ENCODE measurements around the gene SHISAL2A. TPM values are rescaled to one million over a fixed set of nuclear protein-coding genes. Genes with fewer than 3 reads are reported as not detected.

SHISAL2A gene
- total RNA-seq, 2 experiments from 2014 or later, result 25.9 to 28.4 TPM

GRCh38 chr1:52623812-52624211 is 9.2 kb upstream of the SHISAL2A start:
- Histone ChIP-seq H3K4me3 (ENCODE audit: low read length) (no peak overlapping the region), H3K4me1 (ENCODE audit: insufficient read depth, low read length) (peaks cover 3% of the 10 kb centered on the region), H3K27me3 (ENCODE audit: control insufficient read depth in 1 of 2, insufficient read depth in 2 of 2, low read length in 2 of 2) (no peaks in the 10 kb centered on the region), H3K27ac (ENCODE audit: low read depth in 1 of 2, low read length in 2 of 2) (no peak overlapping the region), H3K9me3 (ENCODE audit: control insufficient read depth in 1 of 2, insufficient read depth in 1 of 2, low read length in 2 of 2) (peaks cover 0 to 11% of the 10 kb centered on the region in 2 experiments), H3K36me3 (ENCODE audit: insufficient read depth, low read length) (no peaks in the 10 kb centered on the region)
- H3K9me3 Mint-ChIP-seq, result no peaks in the 10 kb centered on the region
- ChIA-PET POLR2A (no interaction called here), CTCF (no interaction called here)
- peaks cover 17% of the 10 kb centered on the region for H3K4me1 Mint-ChIP-seq (ENCODE audit: low read depth)
- no peaks in the 10 kb centered on the region for H3K27me3 Mint-ChIP-seq
- H3K4me3 Mint-ChIP-seq, result no peak overlapping the region
- intact Hi-C loops (cut with DNase I, micrococcal nuclease), result no loop called here
- DNase-seq (no peak), ATAC-seq (ENCODE audit: poor library complexity) (no peak)
- H3K36me3 Mint-ChIP-seq (ENCODE audit: low read depth), result peaks cover 13% of the 10 kb centered on the region
- H3K27ac Mint-ChIP-seq, result no peak overlapping the region
- TF ChIP-seq CTCF (IDR thresholded peaks at IDR 0.05), result no peak

- H3K27ac Mint-ChIP-seq, result no peak overlapping the region
- peaks cover 1% of the 10 kb centered on the region for H3K36me3 Mint-ChIP-seq (ENCODE audit: low read depth)
- Histone ChIP-seq H3K4me1 (ENCODE audit: insufficient read depth, low read length) (peaks cover 24% of the 10 kb centered on the region), H3K27me3 (ENCODE audit: control insufficient read depth in 1 of 2, insufficient read depth in 2 of 2, low read length in 2 of 2) (no peaks in the 10 kb centered on the region), H3K4me3 (ENCODE audit: low read length) (no peak overlapping the region), H3K36me3 (ENCODE audit: insufficient read depth, low read length) (no peaks in the 10 kb centered on the region), H3K9me3 (ENCODE audit: control insufficient read depth in 1 of 2, insufficient read depth in 1 of 2, low read length in 2 of 2) (peaks cover 0 to 3% of the 10 kb centered on the region in 2 experiments), H3K27ac (ENCODE audit: low read depth in 1 of 2, low read length in 2 of 2) (no peak overlapping the region)
- peaks cover 36% of the 10 kb centered on the region for H3K4me1 Mint-ChIP-seq (ENCODE audit: low read depth)
- intact Hi-C loops (cut with DNase I, micrococcal nuclease), result no loop called here
- no peak for ATAC-seq (ENCODE audit: poor library complexity)
- H3K4me3 Mint-ChIP-seq, result no peak overlapping the region
- H3K27me3 Mint-ChIP-seq, result no peaks in the 10 kb centered on the region
- no peak for TF ChIP-seq CTCF (IDR thresholded peaks at IDR 0.05)
- no peak for DNase-seq
- ChIA-PET POLR2A (interaction anchor here (0.6 to 1.1 kb wide), 2 partner anchors 11 to 74 kb away, joined by 3 read pairs; no protein-coding TSS in a partner anchor), CTCF (interaction anchor here (0.9 to 1.0 kb wide), 2 partner anchors 10 to 21 kb away, joined by 3 to 6 read pairs; no protein-coding TSS in a partner anchor)
- no peaks in the 10 kb centered on the region for H3K9me3 Mint-ChIP-seq
These were observed 5.9 kb upstream of the SHISAL2A start for GRCh38 chr1:52627028-52627427.

GRCh38 chr1:52628614-52629324 is 4.2 kb upstream of the SHISAL2A start:
- H3K27me3 ChIP-seq (ENCODE audit: control insufficient read depth in 1 of 2, insufficient read depth in 2 of 2, low read length in 2 of 2), result no peaks in the 10 kb centered on the region
- DNase-seq, result no peak
- Mint-ChIP-seq H3K27ac (peak overlapping the region; percentile 30), H3K4me3 (no peak overlapping the region), H3K36me3 (ENCODE audit: low read depth) (no peaks in the 10 kb centered on the region), H3K27me3 (no peaks in the 10 kb centered on the region), H3K4me1 (ENCODE audit: low read depth) (peaks cover 47% of the 10 kb centered on the region), H3K9me3 (no peaks in the 10 kb centered on the region)
- ChIA-PET CTCF (no interaction called here), POLR2A (interaction anchor here (1.4 kb wide), 1 partner anchor 224 kb away, joined by 3 read pairs; the partner anchor contains the start of genes ORC1 and PRPF38A)
- ATAC-seq (ENCODE audit: poor library complexity), result no peak
- no peak overlapping the region for H3K4me3 ChIP-seq (ENCODE audit: low read length)
- no peaks in the 10 kb centered on the region for H3K36me3 ChIP-seq (ENCODE audit: insufficient read depth, low read length)
- no peaks in the 10 kb centered on the region for H3K9me3 ChIP-seq (ENCODE audit: control insufficient read depth in 1 of 2, insufficient read depth in 1 of 2, low read length in 2 of 2)
- H3K27ac ChIP-seq (ENCODE audit: low read depth in 1 of 2, low read length in 2 of 2), result no peak overlapping the region
- intact Hi-C loops (cut with DNase I, micrococcal nuclease), result no loop called here
- H3K4me1 ChIP-seq (ENCODE audit: insufficient read depth, low read length), result peaks cover 37% of the 10 kb centered on the region
- TF ChIP-seq CTCF (IDR thresholded peaks at IDR 0.05), result no peak
